WTC11 (cell line): ENCODE data around the gene KRT10. TPM values are rescaled to one million over a fixed set of nuclear protein-coding genes. Genes with fewer than 3 reads are reported as not detected.

Source experiments
- FOXP4 ChIP-seq: sonication (generic); formaldehyde crosslinking; IDR thresholded peaks from 2 replicates; pipeline ENCODE4 v1.8.0; 2022; ENCODE audit warnings: mild to moderate bottlenecking, missing genetic modification reagents
- total RNA-seq: library from RNA; stranded (reverse); gene quantifications from 3 replicates; pipeline ENCODE4 v1.2.3, GENCODE V29; 2021
- TF ChIP-seq, protein P1 (sequence below): fragments of 250-450 bp; sonication (Bioruptor Pico); IDR thresholded peaks from 2 replicates; pipeline ENCODE4 v1.9.0; 2021; ENCODE audit warnings: mild to moderate bottlenecking

KRT10 gene
- total RNA-seq, 1 experiment from 2014 or later: 23.2 TPM

DNA sequence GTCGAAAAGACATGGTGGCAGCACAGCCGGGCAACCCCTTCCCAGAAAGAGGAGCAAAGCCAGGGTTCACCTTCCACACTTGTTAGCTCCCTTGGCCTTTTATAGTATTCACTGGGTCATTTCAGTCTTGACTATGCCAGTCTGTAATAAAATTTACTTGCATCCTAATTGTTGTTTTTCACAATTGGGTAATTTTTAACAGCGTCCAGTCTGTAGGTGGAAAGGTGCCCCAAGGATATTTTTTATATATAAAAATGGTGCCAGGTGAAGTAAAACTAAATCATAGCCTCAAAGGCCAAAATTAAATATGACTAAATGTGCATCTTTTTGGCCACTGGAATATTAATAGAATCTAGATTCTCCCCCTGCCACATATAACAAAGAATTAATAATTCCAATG, 50.3 kb downstream of the KRT10 start, which contains the start of gene KRT26 (continued):
- TF ChIP-seq FOXP4 (CRISPR knock-in tag): no peak
- TF ChIP-seq, protein P1, sequence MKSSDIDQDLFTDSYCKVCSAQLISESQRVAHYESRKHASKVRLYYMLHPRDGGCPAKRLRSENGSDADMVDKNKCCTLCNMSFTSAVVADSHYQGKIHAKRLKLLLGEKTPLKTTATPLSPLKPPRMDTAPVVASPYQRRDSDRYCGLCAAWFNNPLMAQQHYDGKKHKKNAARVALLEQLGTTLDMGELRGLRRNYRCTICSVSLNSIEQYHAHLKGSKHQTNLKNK (CRISPR knock-in tag): no peak

Other genes with a start within 250 kb of the KRT10 start
- gene SMARCE1, start 174.8 kb downstream of the KRT10 start, total RNA-seq: 109 to 114 TPM (median 114 TPM) in 3 replicates
- gene KRT222, start 157.4 kb downstream of the KRT10 start, total RNA-seq: 0.09 to 0.34 TPM (median 0.30 TPM) in 3 replicates
- not detected in 3 replicates for gene KRT24, start 118.9 kb downstream of the KRT10 start, total RNA-seq
- gene KRT25, start 67.3 kb downstream of the KRT10 start, total RNA-seq: not detected in 3 replicates
- gene KRT26, start 50.4 kb downstream of the KRT10 start, total RNA-seq: not detected in 3 replicates
- gene KRT27, start 40.1 kb downstream of the KRT10 start, total RNA-seq: not detected in 3 replicates
- gene KRT28, start 22.7 kb downstream of the KRT10 start, total RNA-seq: not detected in 3 replicates
- gene KRT12, start 44.6 kb upstream of the KRT10 start, total RNA-seq: not detected in 3 replicates
- gene KRT20, start 62.6 kb upstream of the KRT10 start, total RNA-seq: 0.21 to 0.42 TPM (median 0.30 TPM) in 3 replicates
- not detected in 3 replicates for gene KRT23, start 115.0 kb upstream of the KRT10 start, total RNA-seq
- not detected in 3 replicates for gene KRT39, start 144.3 kb upstream of the KRT10 start, total RNA-seq
- gene KRT40, start 161.7 kb upstream of the KRT10 start, total RNA-seq: not detected in 3 replicates
- gene KRTAP3-3, start 171.6 kb upstream of the KRT10 start, total RNA-seq: not detected in 3 replicates
- gene KRTAP3-2, start 177.3 kb upstream of the KRT10 start, total RNA-seq: not detected in 3 replicates
- gene KRTAP3-1, start 186.5 kb upstream of the KRT10 start, total RNA-seq: not detected in 3 replicates
- gene KRTAP1-5, start 204.6 kb upstream of the KRT10 start, total RNA-seq: not detected in 3 replicates
- not detected in 3 replicates for gene KRTAP1-4, start 207.6 kb upstream of the KRT10 start, total RNA-seq
- gene KRTAP1-3, start 212.3 kb upstream of the KRT10 start, total RNA-seq: not detected in 3 replicates
- gene KRTAP1-1, start 218.8 kb upstream of the KRT10 start, total RNA-seq: not detected in 3 replicates
- gene KRTAP2-1, start 224.7 kb upstream of the KRT10 start, total RNA-seq: not detected in 3 replicates
- gene KRTAP2-2, start 232.6 kb upstream of the KRT10 start, total RNA-seq: not detected in 3 replicates
- not detected in 3 replicates for gene KRTAP2-3, start 237.5 kb upstream of the KRT10 start, total RNA-seq
- gene KRTAP2-4, start 243.3 kb upstream of the KRT10 start, total RNA-seq: not detected in 3 replicates